ENCODE results near the gene LIN7A.

Gene LIN7A, protein sequence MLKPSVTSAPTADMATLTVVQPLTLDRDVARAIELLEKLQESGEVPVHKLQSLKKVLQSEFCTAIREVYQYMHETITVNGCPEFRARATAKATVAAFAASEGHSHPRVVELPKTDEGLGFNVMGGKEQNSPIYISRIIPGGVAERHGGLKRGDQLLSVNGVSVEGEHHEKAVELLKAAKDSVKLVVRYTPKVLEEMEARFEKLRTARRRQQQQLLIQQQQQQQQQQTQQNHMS

DNA sequence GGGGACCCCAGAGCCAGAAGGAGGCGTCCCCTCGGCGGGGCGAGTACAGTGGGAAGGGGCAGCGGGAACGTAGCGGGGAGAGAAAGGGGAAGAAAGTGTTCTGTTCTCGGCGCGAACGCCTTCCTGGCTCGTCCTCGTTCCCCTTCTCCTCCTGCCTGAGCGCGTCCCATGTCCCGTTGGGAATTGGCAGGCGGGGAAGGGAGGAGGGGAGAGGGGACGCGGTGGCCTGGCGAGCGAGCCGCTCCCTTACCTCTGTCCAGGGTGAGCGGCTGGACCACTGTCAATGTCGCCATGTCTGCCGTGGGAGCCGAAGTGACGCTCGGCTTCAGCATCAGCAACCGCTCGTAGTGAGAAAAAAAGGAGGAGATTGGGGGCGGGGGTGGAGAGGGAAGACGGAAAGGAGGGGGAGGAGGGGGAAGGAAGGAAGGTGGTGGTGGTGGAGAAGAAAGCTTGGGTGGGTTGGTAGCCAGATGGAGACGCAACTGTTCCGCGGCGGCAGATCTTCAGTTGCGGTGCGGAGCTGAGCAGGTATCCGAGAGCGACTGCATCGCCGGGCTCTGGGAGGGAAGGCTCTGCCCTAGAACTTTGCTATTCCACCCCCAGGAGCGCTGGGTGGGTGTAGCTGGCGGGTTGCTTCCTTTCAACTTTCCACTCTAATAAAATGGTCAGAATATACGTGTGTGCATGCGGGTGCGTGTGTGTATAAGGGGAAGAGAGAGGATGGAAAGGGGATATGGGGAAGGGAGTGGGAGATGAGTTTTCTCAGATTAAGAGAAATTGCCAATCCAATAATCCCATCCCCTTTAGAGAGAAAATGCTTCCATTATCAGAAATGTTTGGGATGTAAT lies at the start of gene LIN7A:
Gene LIN7A (minus strand): TSS at position 544 of the 848 bp plus-strand sequence. CDS start 212 bp downstream, at position 332.
- no peak for DNase-seq

DNA sequence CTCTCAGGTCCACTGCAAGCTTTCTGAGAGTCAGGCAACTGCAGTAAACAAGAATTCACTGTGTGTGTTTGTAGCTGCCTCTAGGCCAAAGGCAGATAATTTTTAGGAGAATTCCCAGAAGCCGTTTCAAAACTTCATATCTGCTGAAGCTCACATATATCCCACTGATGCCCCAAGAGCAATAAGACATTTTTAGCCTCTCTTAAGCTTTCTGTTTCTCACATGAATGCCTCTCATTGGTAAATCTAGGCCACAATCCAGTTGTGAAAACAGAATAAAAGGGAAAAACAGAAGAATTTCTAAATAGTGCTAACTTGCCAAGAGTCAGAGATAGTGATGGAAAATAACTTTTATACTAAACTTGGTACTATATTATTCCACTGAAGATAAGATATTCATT lies 48.5 kb upstream of the LIN7A start:
- no peak for DNase-seq

GRCh38 chr12:80979816-80980215 lies 42.1 kb upstream of the LIN7A start:
- DNase-seq: no peak

DNA sequence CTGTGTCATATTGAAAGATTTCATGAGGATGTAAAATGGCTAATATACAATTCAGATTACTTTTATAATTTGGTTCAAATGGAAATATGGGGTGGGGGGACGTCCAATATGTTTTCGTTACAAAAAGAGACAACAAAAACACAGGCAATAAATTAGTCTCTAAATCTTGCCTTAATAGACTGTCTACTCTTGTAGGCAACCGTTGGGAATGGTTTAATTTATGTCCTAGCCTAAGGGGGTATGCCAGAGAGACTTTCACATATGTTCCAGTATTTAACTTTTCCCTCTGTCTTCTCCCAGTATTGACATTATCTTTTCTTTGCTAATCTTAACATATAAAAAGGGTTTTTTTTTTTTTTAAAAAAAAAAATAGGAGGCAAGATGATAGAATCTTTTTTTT lies 41.5 kb upstream of the LIN7A start:
- DNase-seq: no peak

DNA sequence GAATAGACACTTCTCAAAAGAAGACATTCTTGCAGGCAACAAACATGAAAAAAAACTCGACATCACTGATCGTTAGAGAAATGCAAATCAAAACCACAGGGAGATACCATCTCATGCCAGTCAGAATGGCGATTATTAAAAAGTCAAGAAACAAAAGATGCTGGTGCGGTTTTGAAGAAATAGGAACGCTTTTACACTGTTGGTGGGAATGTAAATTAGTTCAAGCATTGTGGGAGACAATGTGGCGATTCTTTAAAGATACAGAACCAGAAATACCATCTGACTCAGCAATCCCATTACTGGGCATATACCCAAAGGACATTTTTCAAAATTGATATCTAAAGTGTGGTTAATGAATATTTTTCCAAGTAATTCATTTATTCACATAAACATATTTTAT lies 39.6 kb upstream of the LIN7A start:
- no peak for DNase-seq

GRCh38 chr12:80968326-80968725 lies 30.6 kb upstream of the LIN7A start:
- DNase-seq: no peak

DNA sequence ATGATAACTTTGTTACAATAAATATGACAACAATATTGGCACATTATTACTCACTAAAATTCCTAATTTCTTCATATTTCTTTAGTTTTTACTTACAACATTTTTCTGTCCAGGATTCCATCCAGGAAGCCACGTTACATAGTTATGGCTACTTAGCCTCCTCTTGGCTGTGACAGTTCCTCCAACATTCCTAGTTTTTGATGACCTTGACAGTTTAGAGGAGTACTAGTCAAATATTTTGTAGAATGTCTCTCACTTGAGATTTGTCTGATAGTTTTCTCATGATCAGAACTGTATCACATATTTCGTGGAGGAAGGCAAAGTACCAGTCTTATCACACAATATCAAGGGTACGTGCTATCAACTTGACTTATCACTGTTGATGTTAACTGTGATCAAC lies 29.8 kb upstream of the LIN7A start:
- DNase-seq: no peak

DNA sequence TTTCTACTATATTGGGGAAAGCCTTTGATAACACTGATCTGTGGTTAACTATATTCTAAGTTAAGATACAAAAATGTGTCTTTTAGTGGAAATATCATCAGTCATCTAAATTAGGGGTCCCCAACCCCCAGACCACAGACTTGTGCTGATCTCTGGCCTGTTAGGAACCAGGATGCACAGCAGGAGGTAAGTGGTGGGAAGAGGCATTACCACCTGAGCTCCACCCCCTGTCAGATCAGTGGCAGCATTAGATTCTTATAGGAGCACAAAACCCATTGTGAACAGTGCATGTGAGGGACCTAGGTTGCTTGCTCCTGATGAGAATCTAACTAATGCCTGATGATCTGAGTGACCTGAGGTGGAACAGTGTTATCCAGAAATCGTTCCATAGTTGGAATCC lies 28.3 kb upstream of the LIN7A start:
- no peak for DNase-seq

DNA sequence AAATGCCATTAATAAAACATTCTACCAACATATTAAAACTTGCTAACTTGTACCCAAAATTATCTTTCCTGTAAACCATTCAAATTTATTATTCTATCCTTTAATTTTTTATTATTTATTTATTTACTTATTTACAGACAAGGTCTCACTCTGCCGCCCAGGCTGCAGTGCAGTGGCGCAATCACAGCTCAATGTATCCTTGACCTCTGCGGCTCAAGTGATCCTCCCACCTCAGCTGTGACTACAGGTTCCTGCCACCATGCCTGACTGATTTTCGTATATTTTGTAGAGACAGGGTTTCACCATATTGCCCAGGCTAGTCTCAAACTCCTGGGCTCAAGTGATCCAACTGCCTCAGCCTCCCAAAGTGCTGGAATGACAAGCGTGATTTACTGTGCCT lies 20.4 kb upstream of the LIN7A start:
- DNase-seq: no peak

GRCh38 chr12:80954857-80955520 lies 17.3 kb upstream of the LIN7A start:
- no peak for DNase-seq

DNA sequence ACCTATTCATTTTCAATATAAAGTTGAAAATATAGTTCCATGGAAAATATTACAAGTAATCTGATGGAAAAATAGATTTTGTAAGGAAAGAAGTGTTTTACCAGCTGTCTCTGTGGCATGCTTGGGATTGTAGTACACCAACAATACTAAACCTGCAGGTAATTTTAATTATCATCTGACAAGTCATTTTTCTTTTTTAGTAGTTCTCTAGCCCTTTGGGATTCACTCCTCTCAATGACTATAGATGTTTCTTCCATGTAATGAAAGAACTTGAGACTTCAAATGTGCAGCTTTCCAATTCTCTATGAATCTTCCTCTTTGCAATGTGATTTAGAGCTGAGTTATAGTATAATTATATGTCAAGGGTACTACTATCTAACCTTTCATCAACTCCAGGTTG lies 14.7 kb upstream of the LIN7A start:
- no peak for DNase-seq

GRCh38 chr12:80946591-80946990 lies 8.9 kb upstream of the LIN7A start:
- DNase-seq: no peak

DNA sequence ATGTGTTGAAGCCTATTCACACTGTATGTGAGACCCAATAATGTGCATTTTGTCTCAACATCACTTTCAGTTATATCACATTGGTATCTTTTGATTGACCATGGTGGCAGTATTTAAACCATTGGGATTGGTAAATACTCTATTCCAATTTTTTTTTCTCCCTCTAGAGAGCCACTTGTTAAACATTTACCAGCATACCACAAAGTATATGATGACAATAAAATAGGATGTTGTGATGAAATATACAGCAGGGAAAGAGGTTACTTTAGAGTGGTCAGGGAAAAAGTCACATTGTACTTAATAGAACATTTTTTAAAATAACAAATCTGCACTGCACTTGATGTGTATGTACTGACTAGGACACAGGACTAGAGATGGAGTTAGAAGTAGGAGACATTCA lies 5.6 kb upstream of the LIN7A start:
- no peak for DNase-seq

DNA sequence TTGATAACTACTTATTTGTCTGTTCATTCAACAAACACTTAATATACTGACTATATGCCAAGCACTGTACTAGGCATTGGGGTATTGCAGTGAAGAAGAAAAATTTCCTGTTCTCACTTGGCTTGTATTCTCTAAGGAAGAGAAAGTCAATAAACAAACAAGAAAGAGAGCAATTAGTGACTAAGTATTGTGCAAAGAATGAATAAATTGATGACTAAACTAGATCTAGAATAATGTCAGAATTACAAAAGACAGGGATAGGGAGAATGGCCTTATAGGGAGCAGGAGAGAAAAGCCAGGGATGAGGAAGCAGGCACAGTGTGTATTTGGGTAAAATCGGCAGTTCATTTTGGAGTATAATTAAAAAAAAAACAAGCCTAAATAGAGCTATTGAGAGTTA lies 4.2 kb upstream of the LIN7A start:
- DNase-seq: no peak

- DNase-seq: no peak
Measured at GRCh38 chr12:80939231-80939950, 1.7 kb upstream of the LIN7A start.

- no peak for DNase-seq
Measured at GRCh38 chr12:80938397-80938796, 663 bp upstream of the LIN7A start.

DNA sequence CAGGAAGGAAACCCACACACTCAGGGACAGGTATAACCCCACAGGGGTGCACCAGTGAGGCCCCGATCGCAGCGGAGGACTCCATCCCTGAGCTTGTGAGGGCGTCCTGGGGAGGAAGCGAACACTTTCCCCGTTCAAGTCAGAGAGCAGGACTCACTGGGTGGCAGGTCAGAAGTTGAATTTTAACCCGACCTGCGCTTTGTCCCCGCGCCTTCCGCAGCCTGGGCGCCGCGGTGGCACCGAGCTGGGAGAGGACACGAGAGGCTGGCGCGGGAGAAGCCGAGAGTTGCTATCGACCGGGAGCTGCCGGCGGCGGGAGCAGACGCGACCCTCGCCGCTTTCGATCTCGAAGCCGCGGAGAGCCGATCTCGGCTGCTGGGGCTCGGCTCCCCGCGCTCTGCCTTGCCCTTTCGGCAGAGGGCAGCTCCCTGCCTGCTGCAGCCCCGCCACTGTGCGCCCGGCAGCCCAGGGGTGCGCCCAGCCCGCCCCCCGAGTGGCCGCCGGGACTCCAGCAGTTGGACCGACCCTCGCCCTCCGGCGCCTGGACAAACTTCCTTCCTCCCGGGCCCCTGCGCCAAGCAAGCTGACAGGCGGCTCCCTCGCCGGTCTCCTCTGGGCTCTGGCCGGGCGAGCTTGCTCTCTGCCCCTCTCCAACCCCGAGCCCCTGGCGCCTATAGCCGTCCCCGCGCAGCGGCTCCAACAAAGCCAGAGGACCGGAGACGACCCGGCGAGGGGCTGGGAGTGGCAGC lies 918 bp downstream of the LIN7A start:
- DNase-seq: no peak

DNA sequence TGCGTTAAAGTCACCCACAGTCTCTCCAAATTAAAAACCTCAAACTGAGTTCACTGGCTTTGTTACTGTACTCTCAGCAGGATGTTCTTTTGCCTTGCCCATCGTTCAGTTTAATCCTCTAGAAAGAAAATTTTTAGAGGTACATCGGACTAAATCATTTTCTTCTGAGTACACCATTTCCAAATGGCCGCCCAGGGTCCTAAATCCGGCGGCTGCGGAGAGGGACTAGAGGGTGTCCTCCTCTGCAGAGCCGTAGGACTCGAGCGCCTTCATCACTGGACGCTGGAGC lies 1.4 kb downstream of the LIN7A start:
- no peak for DNase-seq

DNA sequence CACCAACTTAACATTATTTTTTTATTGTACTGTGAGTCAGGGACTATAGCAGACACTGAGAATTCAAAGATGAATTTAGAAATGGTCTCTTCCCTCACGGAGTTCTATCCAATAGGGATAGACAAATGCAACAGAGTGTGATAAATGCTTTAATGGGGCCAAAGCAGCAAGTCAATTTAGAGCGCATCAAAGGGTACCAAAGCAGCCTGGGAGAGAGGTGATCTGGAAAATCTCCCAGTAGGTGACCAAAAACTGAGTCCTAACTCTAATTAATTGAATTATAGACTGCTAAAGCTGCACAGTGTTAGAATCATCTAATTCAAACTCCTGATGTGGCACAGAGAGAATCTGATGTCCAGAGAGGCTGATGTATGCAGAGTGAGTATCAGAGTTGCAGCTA lies 2.6 kb downstream of the LIN7A start:
- DNase-seq: no peak

DNA sequence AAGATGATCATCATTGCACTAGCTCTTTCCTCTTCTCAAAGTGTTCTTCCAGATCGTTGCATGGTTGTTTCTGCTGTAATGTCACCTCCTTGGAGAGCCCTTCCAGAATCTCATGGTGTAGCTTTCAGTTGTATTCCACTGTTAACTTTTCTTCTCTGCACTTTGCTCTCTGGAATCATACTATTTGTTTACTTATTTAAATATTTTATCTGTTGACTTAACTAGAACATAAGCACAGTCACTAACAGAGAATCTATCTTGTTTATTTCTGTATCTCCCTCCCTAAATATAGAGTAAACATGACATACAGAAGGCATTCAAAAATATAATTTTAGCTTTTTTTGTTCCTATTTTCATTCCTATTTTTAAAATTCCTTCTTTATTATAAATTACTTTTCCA lies 11.8 kb downstream of the LIN7A start:
- no peak for DNase-seq

DNA sequence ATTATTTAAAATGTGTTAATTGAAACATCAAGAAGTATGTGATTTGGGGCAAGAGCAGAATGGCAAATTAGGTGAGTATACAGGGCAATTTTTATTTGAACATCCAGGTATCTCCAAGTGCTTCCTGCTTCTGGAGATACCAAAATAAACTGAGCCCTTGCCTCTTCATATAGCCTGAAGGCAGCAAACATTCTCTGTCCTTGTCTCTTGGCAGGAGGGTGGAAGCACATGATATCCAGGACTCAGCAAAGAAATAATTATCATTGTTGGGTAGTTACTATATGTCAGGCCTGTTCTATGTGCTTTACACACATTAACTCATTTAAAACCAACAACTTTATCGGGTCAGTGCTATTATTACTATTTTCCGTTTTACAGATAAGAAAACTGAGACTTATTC lies 12.5 kb downstream of the LIN7A start:
- no peak for DNase-seq

- no peak for DNase-seq
Measured at GRCh38 chr12:80924437-80924836, 13.3 kb downstream of the LIN7A start.

DNA sequence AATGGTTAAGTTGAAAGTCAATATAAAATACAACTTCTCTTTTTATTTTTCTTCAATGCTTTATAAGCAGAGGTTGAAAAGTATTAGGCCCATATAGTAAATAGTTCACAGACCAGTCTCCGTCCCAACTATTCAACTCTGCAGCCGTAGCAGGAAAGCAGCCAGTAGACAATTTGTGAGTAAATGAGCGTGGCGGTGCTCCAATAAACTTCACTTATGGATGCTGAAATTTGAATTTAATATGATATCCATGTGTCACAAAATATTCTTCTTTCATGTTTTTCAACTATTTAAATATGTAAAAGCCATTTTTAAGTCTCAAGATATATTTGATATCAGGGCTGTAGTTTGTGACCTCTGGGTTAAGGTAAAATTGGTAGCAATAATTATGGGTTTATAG lies 17.7 kb downstream of the LIN7A start:
- DNase-seq: no peak

Data from NCI-H1048 (cell line).